ENCODE measurements around the gene ARHGAP32. TPM values are rescaled to one million over a fixed set of nuclear protein-coding genes. Genes with fewer than 3 reads are reported as not detected.

The ARHGAP32 gene
- total and polyA plus RNA-seq, 10 donors = 0.53 to 17.0 (median 10.2) TPM

GRCh38 chr11:128940156-128940555 lies 252.0 kb downstream of the ARHGAP32 start:
- Histone ChIP-seq H3K4me3 (no peak overlapping the region), H3K9me3 (no peaks in the 10 kb centered on the region), H3K4me1 (peaks cover 0 to 9% (median 0%) of the 10 kb centered on the region in 6 donors), H3K27me3 (replicated peaks in 1 of 7) (peaks cover 0 to 15% (median 0%) of the 10 kb centered on the region in 7 donors), H3K36me3 (no peaks in the 10 kb centered on the region), H3K27ac (no peak overlapping the region)
- WGBS, 5 donors = 74 to 92% (median 84%) methylated on average over 2 to 5 of the region's 5 CpGs
- intact Hi-C loops (cut with DNase I; ENCODE audit: low total_unique reads) = no loop called here
- no peak for TF ChIP-seq POLR2A (IDR thresholded peaks at IDR 0.05)
- TF ChIP-seq POLR2AphosphoS5 (IDR thresholded peaks at IDR 0.05) = no peak
- TF ChIP-seq, protein P1, sequence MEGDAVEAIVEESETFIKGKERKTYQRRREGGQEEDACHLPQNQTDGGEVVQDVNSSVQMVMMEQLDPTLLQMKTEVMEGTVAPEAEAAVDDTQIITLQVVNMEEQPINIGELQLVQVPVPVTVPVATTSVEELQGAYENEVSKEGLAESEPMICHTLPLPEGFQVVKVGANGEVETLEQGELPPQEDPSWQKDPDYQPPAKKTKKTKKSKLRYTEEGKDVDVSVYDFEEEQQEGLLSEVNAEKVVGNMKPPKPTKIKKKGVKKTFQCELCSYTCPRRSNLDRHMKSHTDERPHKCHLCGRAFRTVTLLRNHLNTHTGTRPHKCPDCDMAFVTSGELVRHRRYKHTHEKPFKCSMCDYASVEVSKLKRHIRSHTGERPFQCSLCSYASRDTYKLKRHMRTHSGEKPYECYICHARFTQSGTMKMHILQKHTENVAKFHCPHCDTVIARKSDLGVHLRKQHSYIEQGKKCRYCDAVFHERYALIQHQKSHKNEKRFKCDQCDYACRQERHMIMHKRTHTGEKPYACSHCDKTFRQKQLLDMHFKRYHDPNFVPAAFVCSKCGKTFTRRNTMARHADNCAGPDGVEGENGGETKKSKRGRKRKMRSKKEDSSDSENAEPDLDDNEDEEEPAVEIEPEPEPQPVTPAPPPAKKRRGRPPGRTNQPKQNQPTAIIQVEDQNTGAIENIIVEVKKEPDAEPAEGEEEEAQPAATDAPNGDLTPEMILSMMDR (IDR thresholded peaks at IDR 0.05 in 8 of 11, conservative IDR thresholded peaks at IDR 0.05 in 3 of 11) = no peak
- no peak for DNase-seq

DNA sequence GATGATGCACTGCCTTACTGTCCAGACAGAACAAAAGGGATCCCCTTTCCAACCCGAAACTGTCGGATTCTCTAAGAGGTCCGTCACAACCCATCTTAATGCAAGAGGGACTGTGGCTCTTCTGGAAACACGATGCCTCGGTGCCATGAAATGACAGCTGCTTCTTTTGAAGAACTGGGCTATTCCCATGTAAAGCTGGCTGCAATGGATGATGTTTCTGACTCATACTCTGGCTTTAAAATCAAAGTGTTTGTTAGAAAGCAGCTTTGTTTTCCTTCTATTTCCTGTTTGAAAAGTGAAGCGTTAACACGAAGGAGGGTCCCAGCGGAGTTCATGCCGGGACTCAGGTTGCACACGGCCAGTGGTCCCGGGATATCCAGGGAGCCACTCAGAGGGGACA lies 252.5 kb downstream of the ARHGAP32 start:
- H3K4me1 ChIP-seq = peaks cover 0 to 9% (median 0%) of the 10 kb centered on the region in 6 donors
- no peaks in the 10 kb centered on the region for H3K9me3 ChIP-seq
- 80 to 90% (median 86%) methylated on average over 11 of the region's 11 CpGs for WGBS, 5 donors
- no peak for DNase-seq
- intact Hi-C loops (cut with DNase I; ENCODE audit: low total_unique reads) = no loop called here
- H3K36me3 ChIP-seq = no peaks in the 10 kb centered on the region
- H3K27me3 ChIP-seq (replicated peaks in 1 of 7) = peaks cover 0 to 15% (median 0%) of the 10 kb centered on the region in 7 donors
- no peak overlapping the region for H3K4me3 ChIP-seq
- H3K27ac ChIP-seq = no peak overlapping the region
- TF ChIP-seq, protein P1 (IDR thresholded peaks at IDR 0.05 in 8 of 11, conservative IDR thresholded peaks at IDR 0.05 in 3 of 11) = no peak
- no peak for TF ChIP-seq POLR2A (IDR thresholded peaks at IDR 0.05)
- no peak for TF ChIP-seq POLR2AphosphoS5 (IDR thresholded peaks at IDR 0.05)

DNA sequence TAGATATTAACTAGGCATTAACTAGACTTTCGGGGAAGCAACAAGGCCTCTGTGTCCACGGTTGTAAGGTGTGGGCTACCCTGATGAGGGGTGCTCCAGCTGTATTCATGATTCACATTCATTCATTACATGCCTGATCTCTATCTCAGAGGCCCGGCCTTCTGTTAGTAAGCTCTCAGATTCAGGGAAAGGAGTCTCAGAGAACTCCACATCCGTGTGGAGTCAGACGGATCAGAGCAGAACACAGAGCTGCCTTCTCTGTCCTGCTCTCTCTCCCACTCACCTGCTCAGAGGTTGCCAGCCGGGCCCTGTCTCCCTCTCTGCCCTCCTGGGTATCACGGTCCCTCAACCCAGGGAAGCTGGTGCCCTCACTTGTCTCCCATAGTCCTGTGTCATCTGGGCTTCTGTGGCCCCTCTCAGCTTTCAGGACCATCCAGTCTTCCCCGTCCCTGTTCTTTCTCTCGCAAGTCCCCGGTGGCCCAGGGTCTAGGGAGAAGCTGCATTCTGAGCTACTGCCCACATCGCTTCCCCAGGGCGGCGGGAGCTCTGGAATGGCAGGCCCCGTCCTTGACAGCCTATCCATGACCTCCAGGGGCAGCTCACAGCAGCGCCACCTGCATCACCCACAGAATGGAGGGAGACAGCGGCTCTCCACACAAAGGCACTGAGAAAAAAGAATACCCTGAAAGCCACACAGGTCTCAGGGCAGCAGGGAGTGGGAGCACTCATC lies 253.8 kb downstream of the ARHGAP32 start:
- Histone ChIP-seq H3K4me3 (no peak overlapping the region), H3K36me3 (no peaks in the 10 kb centered on the region), H3K27me3 (replicated peaks in 1 of 7) (peaks cover 0 to 13% (median 0%) of the 10 kb centered on the region in 7 donors), H3K27ac (no peak overlapping the region), H3K4me1 (peaks cover 0 to 9% (median 0%) of the 10 kb centered on the region in 6 donors), H3K9me3 (no peaks in the 10 kb centered on the region)
- TF ChIP-seq, protein P1 (IDR thresholded peaks at IDR 0.05 in 8 of 11, conservative IDR thresholded peaks at IDR 0.05 in 3 of 11) = no peak
- no peak for TF ChIP-seq POLR2A (IDR thresholded peaks at IDR 0.05)
- no peak for TF ChIP-seq POLR2AphosphoS5 (IDR thresholded peaks at IDR 0.05)
- WGBS, 5 donors = 87 to 95% (median 91%) methylated on average over 14 to 16 of the region's 16 CpGs
- intact Hi-C loops (cut with DNase I; ENCODE audit: low total_unique reads) = no loop called here
- DNase-seq = peak; percentile 58

DNA sequence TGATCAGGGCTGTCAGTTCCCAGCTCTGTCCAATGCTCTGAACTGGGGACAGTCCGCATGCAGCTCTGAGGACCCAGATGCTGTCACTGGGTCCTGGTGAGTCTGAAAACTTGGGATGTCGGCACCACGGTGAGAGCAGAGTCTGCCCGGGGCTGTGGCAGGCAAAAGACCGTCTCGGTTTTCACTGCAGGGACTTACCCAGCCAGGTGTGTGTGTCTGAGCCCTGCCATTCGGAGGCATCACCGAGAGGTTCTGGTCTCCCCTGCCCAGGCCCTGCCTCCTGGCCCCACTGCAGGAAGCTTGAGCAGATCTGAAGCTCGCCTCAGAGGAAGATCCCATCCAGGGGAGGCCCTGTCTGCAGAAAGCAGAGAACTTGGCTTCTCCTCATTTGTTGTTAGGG lies 254.6 kb downstream of the ARHGAP32 start:
- TF ChIP-seq, protein P1 (IDR thresholded peaks at IDR 0.05 in 8 of 11, conservative IDR thresholded peaks at IDR 0.05 in 3 of 11) = no peak
- TF ChIP-seq POLR2A (IDR thresholded peaks at IDR 0.05) = no peak
- TF ChIP-seq POLR2AphosphoS5 (IDR thresholded peaks at IDR 0.05) = no peak
- WGBS, 5 donors = 87 to 96% (median 91%) methylated on average over 6 to 9 of the region's 9 CpGs
- peak; percentile 63 for DNase-seq
- intact Hi-C loops (cut with DNase I; ENCODE audit: low total_unique reads) = no loop called here
- no peak overlapping the region for H3K27ac ChIP-seq
- peaks cover 0 to 5% (median 0%) of the 10 kb centered on the region in 7 donors for H3K27me3 ChIP-seq (replicated peaks in 1 of 7)
- no peak overlapping the region for H3K4me3 ChIP-seq
- no peaks in the 10 kb centered on the region for H3K9me3 ChIP-seq
- H3K36me3 ChIP-seq = no peaks in the 10 kb centered on the region
- peaks cover 0 to 9% (median 0%) of the 10 kb centered on the region in 6 donors for H3K4me1 ChIP-seq

Measured in spleen (tissue), 11 donors.